Nasal cavity respiratory epithelium epithelial cell of viscerocranial mucosa (primary cell): ENCODE measurements around the gene TBXA2R. TPM values are rescaled to one million over a fixed set of nuclear protein-coding genes. Genes with fewer than 3 reads are reported as not detected.

Source experiments
- total RNA-seq: library from RNA; depleted of rRNA; stranded (reverse); fragments of >200 nt; gene quantifications from 2 replicates; pipeline ENCODE4 v1.2.3, GENCODE V29; 2014

TBXA2R gene
- 0.21 TPM in 1 of 2 replicates, not detected in the other for total RNA-seq

GRCh38 chr19:3606690-3607289 lies at the start of gene TBXA2R:
Gene TBXA2R (minus strand): TSS chr19:3606875. CDS start chr19:3600634, 6,241 bp downstream.

GRCh38 chr19:3626473-3627350 lies 20.0 kb upstream of the TBXA2R start, which contains the start of gene CACTIN:
Gene CACTIN (minus strand): TSS chr19:3626790. CDS start chr19:3626762, 28 bp downstream.

GRCh38 chr19:3585301-3586126 lies 21.2 kb downstream of the TBXA2R start, which contains the start of gene GIPC3:
Gene GIPC3 (plus strand): TSS chr19:3585478. CDS start chr19:3585598, 120 bp downstream.

DNA sequence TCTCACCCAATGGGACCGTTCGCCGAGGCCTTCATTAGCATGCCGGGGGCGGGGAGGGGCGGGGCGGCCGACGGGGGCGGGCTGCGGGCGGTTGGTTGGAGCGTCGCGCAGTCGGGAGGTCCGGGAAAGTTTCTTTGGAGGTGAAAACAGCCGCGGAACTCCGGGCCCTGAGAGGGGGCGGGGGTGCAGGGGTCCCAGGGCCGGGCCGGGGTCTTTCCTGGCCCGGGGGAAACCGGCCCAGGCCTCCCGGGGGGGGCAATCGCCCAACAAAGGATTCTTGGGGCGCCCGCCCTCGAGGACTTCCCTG lies 33.9 kb downstream of the TBXA2R start, which contains the start of gene HMG20B:
Gene HMG20B (plus strand): TSS at position 90 of the 307 bp plus-strand sequence. CDS start 366 bp downstream, outside the sequence.

GRCh38 chr19:3557461-3558248 lies 49.0 kb downstream of the TBXA2R start, which contains the start of gene MFSD12:
Gene MFSD12 (minus strand): TSS chr19:3557586. CDS start chr19:3557403, 183 bp downstream.

Other genes starting within 250 kb of the TBXA2R start
- 13.3 and 75.2 TPM in 2 replicates for gene NFIC, start 240.3 kb downstream of the TBXA2R start, total RNA-seq
- gene SMIM24, start 126.3 kb downstream of the TBXA2R start, total RNA-seq: not detected in 2 replicates
- gene SMIM44, start 123.4 kb downstream of the TBXA2R start, total RNA-seq: not detected in 2 replicates
- gene DOHH, start 106.2 kb downstream of the TBXA2R start, total RNA-seq: 14.7 and 18.5 TPM in 2 replicates
- gene FZR1, start 100.6 kb downstream of the TBXA2R start, total RNA-seq: 27.3 and 45.1 TPM in 2 replicates
- 0.14 TPM in 1 of 2 replicates, not detected in the other for gene TEKTIP1, start 67.7 kb downstream of the TBXA2R start, total RNA-seq
- gene MFSD12, start 49.3 kb downstream of the TBXA2R start, total RNA-seq: 80.3 and 174 TPM in 2 replicates
- gene HMG20B, start 33.9 kb downstream of the TBXA2R start, total RNA-seq: 47.4 and 60.1 TPM in 2 replicates
- gene GIPC3, start 21.4 kb downstream of the TBXA2R start, total RNA-seq: not detected in 2 replicates
- gene CACTIN, start 19.9 kb upstream of the TBXA2R start, total RNA-seq: 23.2 and 34.0 TPM in 2 replicates
- gene PIP5K1C, start 93.6 kb upstream of the TBXA2R start, total RNA-seq: 5.5 and 31.3 TPM in 2 replicates
- 1.0 and 4.4 TPM in 2 replicates for gene TJP3, start 101.5 kb upstream of the TBXA2R start, total RNA-seq
- 22.9 and 23.8 TPM in 2 replicates for gene APBA3, start 154.8 kb upstream of the TBXA2R start, total RNA-seq
- gene MRPL54, start 155.8 kb upstream of the TBXA2R start, total RNA-seq: 15.3 and 68.4 TPM in 2 replicates
- gene RAX2, start 165.4 kb upstream of the TBXA2R start, total RNA-seq: not detected in 2 replicates
- gene MATK, start 179.5 kb upstream of the TBXA2R start, total RNA-seq: under 0.01 and 0.57 TPM in 2 replicates